Esophagus squamous epithelium (tissue), 5 donors: Measurements from ENCODE around the gene ZNF283. TPM values are rescaled to one million over a fixed set of nuclear protein-coding genes. Genes with fewer than 3 reads are reported as not detected.
A peak's percentile ranks its signal among the peaks of the same experiment; 100 is the strongest.

Source experiments
- DNase-seq: peaks from one replicate; lab custom pipeline; 2025; lab: John Stamatoyannopoulos, UW
- H3K27ac ChIP-seq, 4 donors: fragments of 200-600 bp; sonication (generic); one replicate each; pipeline ENCODE4 v1.5.1; 2016 to 2019; ENCODE audit warnings: mild to moderate bottlenecking in 1 of 4
- H3K27me3 ChIP-seq, 4 donors: fragments of 200-600 bp; sonication (generic); 1 replicate in 3 of 4; 2 replicates in 1 of 4; pipeline versions ENCODE4 v1.5.1 to v1.6.0; 2017 to 2021; ENCODE audit warnings: antibody characterized with exemption in 1 of 4
- H3K36me3 ChIP-seq, 3 donors: fragments of 200-600 bp; sonication (generic); one replicate each; pipeline ENCODE4 v1.5.1; 2016 to 2019
- H3K4me1 ChIP-seq, 3 donors: fragments of 200-600 bp; sonication (generic); one replicate each; pipeline ENCODE4 v1.5.1; 2017 to 2019
- H3K4me3 ChIP-seq, 4 donors: fragments of 200-600 bp; sonication (generic); 1 replicate in 3 of 4; 2 replicates in 1 of 4; pipeline ENCODE4 v1.5.1; 2016 to 2019; ENCODE audit warnings: mild to moderate bottlenecking in 2 of 4, moderate library complexity in 1 of 4
- H3K9me3 ChIP-seq, 3 donors: fragments of 200-600 bp; sonication (generic); one replicate each; pipeline ENCODE4 v1.5.1; 2016 to 2019
- POLR2A ChIP-seq, 4 donors: fragments of 450-650 bp; IDR thresholded peaks; one replicate each; pipeline ENCODE4 v1.6.1; 2017; ENCODE audit warnings: antibody characterized with exemption in 4 of 4, mild to moderate bottlenecking in 4 of 4, moderate library complexity in 3 of 4
- WGBS, 2 donors: methylation state at CpG; one replicate each; pipeline ENCODE4 v1.1.5; 2018; 5-methylcytosine and 5-hydroxymethylcytosine counted together
- intact Hi-C: fragments of 100-400 bp; cut with DNase I; formaldehyde crosslinking; loops from one replicate; pipeline ENCODE4 v1.15.0; 2022
- total RNA-seq, 4 donors: library from RNA; depleted of rRNA; stranded (reverse); fragments of >200 nt; gene quantifications; one replicate each; pipeline ENCODE4 v1.1.0, GENCODE V29; 2016
- TF ChIP-seq, protein P1 (sequence below), 6 experiments: fragments of 450-650 bp in 4 of 6; fragments of 200-600 bp in 2 of 6; sonication (generic) in 2 of 6; IDR thresholded peaks; one replicate each; pipeline ENCODE4 v1.5.1; 2016 to 2019; ENCODE audit warnings: antibody characterized with exemption in 6 of 6, mild to moderate bottlenecking in 4 of 6, moderate library complexity in 4 of 6
- donor health status: DM: yes; HTN: yes; CAD: no.

The ZNF283 gene
- total RNA-seq, 4 donors from 2014 or later, result 1.5 to 19.1 (median 6.5) TPM

DNA sequence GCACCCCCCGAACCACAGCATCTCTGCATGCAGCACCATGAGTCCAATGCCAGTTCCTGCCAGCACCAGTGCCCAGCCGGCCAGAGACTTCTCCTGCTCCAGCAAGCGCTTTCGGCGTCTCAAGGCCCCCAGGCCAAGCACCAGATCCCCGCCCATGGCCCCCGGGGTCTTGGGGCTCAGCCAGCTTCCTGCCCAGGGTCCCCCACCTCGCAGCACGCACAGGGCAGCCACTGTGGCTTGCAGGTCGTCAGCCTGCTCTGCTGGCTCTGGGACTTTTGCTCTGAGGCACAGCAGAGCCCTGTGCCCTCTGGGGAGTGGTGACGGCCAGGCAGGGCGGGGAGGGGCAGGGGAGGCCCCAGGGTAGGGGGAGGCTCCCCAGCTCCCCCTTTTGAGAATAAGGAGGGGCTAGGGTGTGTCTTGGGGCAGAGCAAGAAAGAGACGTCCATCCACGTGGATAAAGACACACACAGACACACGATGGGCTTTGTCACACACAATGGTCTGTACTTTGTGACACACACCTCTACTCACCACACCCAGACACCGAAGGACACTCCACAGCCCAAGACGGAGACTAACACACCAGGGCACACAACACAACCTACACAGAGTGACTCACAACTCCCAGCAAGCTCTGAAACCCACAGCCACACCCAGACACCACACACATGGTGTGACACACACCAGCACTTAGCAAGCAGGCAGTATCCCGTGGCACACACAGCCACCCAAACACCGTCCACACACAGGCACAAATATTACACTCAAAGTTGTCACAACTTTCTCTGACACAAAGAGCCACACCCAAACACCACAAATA is 46.2 kb upstream of the ZNF283 start, which contains the start of gene KCNN4:
Gene KCNN4, minus strand, starts transcription at position 268 of the 820 bp plus-strand sequence. Its CDS starts 112 bp downstream, at position 156.
- intact Hi-C loops, result loop anchor here (5.0 to 10.0 kb wide), 2 partner anchors 34 to 106 kb away; partner anchors contain the start of gene PLAUR
- peak within 1 kb of the TSS; percentile 55 to 82 (median 75) for H3K27ac ChIP-seq
- peak in 2 of 4 donors; percentile 45 to 71 for TF ChIP-seq POLR2A (IDR thresholded peaks at IDR 0.05)
- TF ChIP-seq, protein P1, sequence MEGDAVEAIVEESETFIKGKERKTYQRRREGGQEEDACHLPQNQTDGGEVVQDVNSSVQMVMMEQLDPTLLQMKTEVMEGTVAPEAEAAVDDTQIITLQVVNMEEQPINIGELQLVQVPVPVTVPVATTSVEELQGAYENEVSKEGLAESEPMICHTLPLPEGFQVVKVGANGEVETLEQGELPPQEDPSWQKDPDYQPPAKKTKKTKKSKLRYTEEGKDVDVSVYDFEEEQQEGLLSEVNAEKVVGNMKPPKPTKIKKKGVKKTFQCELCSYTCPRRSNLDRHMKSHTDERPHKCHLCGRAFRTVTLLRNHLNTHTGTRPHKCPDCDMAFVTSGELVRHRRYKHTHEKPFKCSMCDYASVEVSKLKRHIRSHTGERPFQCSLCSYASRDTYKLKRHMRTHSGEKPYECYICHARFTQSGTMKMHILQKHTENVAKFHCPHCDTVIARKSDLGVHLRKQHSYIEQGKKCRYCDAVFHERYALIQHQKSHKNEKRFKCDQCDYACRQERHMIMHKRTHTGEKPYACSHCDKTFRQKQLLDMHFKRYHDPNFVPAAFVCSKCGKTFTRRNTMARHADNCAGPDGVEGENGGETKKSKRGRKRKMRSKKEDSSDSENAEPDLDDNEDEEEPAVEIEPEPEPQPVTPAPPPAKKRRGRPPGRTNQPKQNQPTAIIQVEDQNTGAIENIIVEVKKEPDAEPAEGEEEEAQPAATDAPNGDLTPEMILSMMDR (IDR thresholded peaks at IDR 0.05), result no peak
- peak within 1 kb of the TSS; percentile 4 to 60 (median 18) for H3K4me3 ChIP-seq
- H3K4me1 ChIP-seq, result peaks cover 35 to 95% (median 56%) of the 10 kb centered on the region in 3 donors
- peaks cover 0 to 10% (median 0%) of the 10 kb centered on the region in 4 donors for H3K27me3 ChIP-seq
- H3K36me3 ChIP-seq, result no peaks in the 10 kb centered on the region
- peak; percentile 40 for DNase-seq
- 16% methylated on average over 5 of the region's 19 CpGs for WGBS, 2 donors
- H3K9me3 ChIP-seq, result no peaks in the 10 kb centered on the region

DNA sequence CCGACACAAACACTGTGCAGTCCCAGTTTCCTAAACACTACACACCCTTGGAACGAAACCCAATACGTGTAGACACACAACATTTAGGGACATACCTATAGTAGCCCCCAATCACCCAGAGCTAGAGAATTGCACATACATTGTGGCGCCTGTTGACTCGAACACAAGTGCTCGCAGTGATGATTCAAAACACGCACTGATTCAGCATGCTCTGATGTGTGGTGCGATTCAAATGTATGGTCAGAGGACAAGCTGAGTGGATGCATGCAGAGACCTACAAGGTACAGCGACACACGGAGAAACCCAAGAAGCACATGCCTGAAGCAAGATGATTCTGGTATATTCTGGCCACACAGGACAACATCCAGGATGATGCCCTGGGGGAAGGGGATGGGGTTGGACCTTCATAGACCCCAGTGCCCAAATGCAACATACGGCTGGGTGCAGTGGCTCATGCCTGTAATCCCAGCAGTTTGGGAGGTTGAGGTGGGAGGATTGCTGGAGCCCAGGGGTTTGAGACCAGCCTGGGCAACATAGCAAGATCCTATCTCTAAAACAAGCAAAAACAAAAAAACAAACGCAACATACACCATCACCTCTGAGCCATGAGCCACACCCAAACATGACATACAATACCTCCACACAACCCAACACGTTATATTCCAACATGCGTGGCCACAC is 45.4 kb upstream of the ZNF283 start:
- 65 to 78% methylated on average over 11 to 14 of the region's 14 CpGs for WGBS, 2 donors
- Histone ChIP-seq H3K27ac (peak overlapping the region; percentile 55 to 82 (median 75)), H3K36me3 (no peaks in the 10 kb centered on the region), H3K9me3 (no peaks in the 10 kb centered on the region), H3K27me3 (peaks cover 0 to 10% (median 0%) of the 10 kb centered on the region in 4 donors), H3K4me1 (peaks cover 35 to 87% (median 56%) of the 10 kb centered on the region in 3 donors), H3K4me3 (peak overlapping the region in 1 of 4 donors; percentile 60)
- TF ChIP-seq POLR2A (IDR thresholded peaks at IDR 0.05), result no peak
- TF ChIP-seq, protein P1 (IDR thresholded peaks at IDR 0.05), result no peak
- intact Hi-C loops, result loop anchor here (5.0 to 10.0 kb wide), 2 partner anchors 34 to 107 kb away; partner anchors contain the start of gene PLAUR
- DNase-seq, result no peak

- DNase-seq, result no peak
- Histone ChIP-seq H3K36me3 (no peaks in the 10 kb centered on the region), H3K4me1 (peaks cover 35 to 83% (median 56%) of the 10 kb centered on the region in 3 donors), H3K9me3 (no peaks in the 10 kb centered on the region), H3K27me3 (peaks cover 0 to 10% (median 0%) of the 10 kb centered on the region in 4 donors), H3K27ac (peak overlapping the region in 3 of 4 donors; percentile 63 to 75 (median 66)), H3K4me3 (peak overlapping the region in 1 of 4 donors; percentile 60)
- TF ChIP-seq, protein P1 (IDR thresholded peaks at IDR 0.05), result no peak
- no peak for TF ChIP-seq POLR2A (IDR thresholded peaks at IDR 0.05)
- intact Hi-C loops, result loop anchor here (5.0 to 10.0 kb wide), 2 partner anchors 35 to 107 kb away; partner anchors contain the start of gene PLAUR
- WGBS, 2 donors, result 44 to 50% methylated on average over 6 to 8 of the region's 8 CpGs
Measured at GRCh38 chr19:43782311-43782660, 44.8 kb upstream of the ZNF283 start.

- Histone ChIP-seq H3K36me3 (no peaks in the 10 kb centered on the region), H3K27me3 (peaks cover 0 to 10% (median 0%) of the 10 kb centered on the region in 4 donors), H3K27ac (peak overlapping the region; percentile 45 to 75 (median 64)), H3K4me3 (peak overlapping the region in 1 of 4 donors; percentile 60), H3K4me1 (peaks cover 35 to 79% (median 52%) of the 10 kb centered on the region in 3 donors), H3K9me3 (no peaks in the 10 kb centered on the region)
- peak in 1 of 4 donors; percentile 37 for TF ChIP-seq POLR2A (IDR thresholded peaks at IDR 0.05)
- TF ChIP-seq, protein P1 (IDR thresholded peaks at IDR 0.05), result peak in 1 of 6 experiments; percentile 22
- 19 to 37% methylated on average over 9 to 24 of the region's 24 CpGs for WGBS, 2 donors
- no peak for DNase-seq
- intact Hi-C loops, result loop anchor here (5.0 to 10.0 kb wide), 2 partner anchors 35 to 108 kb away; partner anchors contain the start of gene PLAUR
Measured at GRCh38 chr19:43782689-43783231, 44.4 kb upstream of the ZNF283 start.
